Activated naive CD4-positive, alpha-beta T cell treated with Interleukin-2 at 50 U/mL for 16 hours (primary cell): ENCODE results near the gene TEDC1.
"Not testable (repeated sequence)": the region's sequence is repeated elsewhere in the genome, so short reads cannot be mapped to it uniquely, and the experiment has no call there.

Source experiments
- DNase-seq: peaks from one replicate; pipeline ENCODE4 v3.0.0-alpha.2; 2020

TEDC1 gene

GRCh38 chr14:105546410-105546809, 55.4 kb downstream of the TEDC1 start:
- DNase-seq: not testable (repeated sequence)

- DNase-seq: not testable (repeated sequence)
Measured at GRCh38 chr14:105547072-105547471, 56.0 kb downstream of the TEDC1 start.

GRCh38 chr14:105547741-105548169, 56.7 kb downstream of the TEDC1 start:
- no peak for DNase-seq
